ENCODE results near the gene SYTL5. TPM values are rescaled to one million over a fixed set of nuclear protein-coding genes. Genes with fewer than 3 reads are reported as not detected.

SYTL5 gene
- total RNA-seq, result 8.8 and 9.7 TPM in 2 replicates
- long read RNA-seq, full-length matches to known transcripts, result 1 of 29 reads
- long read RNA-seq, partial matches to known transcripts, result 7 of 29 reads
- long read RNA-seq, other reads (novel, unspliced or antisense), result 21 of 29 reads

GRCh38 chrX:38006291-38006690 lies at the start of gene SYTL5:
TSS of gene SYTL5 (plus strand) at chrX:38006553. CDS start at chrX:38033890, 27,337 bp downstream.
- TF ChIP-seq, protein P1, sequence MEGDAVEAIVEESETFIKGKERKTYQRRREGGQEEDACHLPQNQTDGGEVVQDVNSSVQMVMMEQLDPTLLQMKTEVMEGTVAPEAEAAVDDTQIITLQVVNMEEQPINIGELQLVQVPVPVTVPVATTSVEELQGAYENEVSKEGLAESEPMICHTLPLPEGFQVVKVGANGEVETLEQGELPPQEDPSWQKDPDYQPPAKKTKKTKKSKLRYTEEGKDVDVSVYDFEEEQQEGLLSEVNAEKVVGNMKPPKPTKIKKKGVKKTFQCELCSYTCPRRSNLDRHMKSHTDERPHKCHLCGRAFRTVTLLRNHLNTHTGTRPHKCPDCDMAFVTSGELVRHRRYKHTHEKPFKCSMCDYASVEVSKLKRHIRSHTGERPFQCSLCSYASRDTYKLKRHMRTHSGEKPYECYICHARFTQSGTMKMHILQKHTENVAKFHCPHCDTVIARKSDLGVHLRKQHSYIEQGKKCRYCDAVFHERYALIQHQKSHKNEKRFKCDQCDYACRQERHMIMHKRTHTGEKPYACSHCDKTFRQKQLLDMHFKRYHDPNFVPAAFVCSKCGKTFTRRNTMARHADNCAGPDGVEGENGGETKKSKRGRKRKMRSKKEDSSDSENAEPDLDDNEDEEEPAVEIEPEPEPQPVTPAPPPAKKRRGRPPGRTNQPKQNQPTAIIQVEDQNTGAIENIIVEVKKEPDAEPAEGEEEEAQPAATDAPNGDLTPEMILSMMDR (IDR thresholded peaks at IDR 0.05; ENCODE audit: unreplicated experiment), result no peak
- peaks cover 27% of the 10 kb centered on the region for H3K4me1 Mint-ChIP-seq (ENCODE audit: low read depth)
- H3K27me3 Mint-ChIP-seq, result no peaks in the 10 kb centered on the region
- peaks cover 48% of the 10 kb centered on the region for H3K9me3 Mint-ChIP-seq (ENCODE audit: low read depth)
- H3K36me3 Mint-ChIP-seq (ENCODE audit: insufficient read depth), result peaks cover 16% of the 10 kb centered on the region
- no peak for DNase-seq (ENCODE audit: low spot score, unreplicated experiment)
- peak within 1 kb of the TSS; percentile 51 for H3K4me3 Mint-ChIP-seq (ENCODE audit: low read depth)
- H3K27ac Mint-ChIP-seq, result peak within 1 kb of the TSS; percentile 89

DNA sequence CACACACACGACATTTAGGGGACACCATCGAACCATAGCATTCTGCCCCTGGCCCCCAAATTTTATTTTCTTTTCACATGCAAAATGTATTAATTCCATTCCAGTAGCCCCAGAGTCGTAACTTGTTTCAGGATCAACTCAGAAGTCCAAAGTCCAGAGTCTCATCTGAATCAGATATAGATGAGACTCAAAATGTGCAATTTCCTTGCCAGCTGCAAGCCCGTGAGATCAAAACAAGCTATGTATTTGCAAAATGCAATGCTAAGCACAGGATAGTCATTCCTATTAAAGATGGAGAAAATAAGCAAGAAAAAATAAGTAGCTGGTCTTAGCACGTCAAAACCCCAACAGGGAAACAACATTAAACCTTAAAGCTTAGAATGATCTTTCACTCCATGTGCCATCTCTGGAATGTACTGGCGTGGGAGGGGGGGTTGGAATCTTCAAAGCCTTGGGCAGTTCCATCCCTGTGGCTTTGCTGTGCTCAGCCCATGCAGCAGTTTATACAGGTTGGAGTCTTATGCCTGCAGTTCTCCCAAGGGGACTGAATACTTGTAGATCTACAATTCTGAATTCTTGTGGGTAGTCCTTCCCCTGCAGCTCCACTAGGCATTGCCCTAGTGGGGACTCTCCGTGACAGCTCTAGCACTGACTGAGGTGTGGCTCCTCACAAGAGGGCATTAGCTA lies 47.7 kb upstream of the SYTL5 start:
- Mint-ChIP-seq H3K4me3 (ENCODE audit: low read depth) (no peak overlapping the region), H3K9me3 (ENCODE audit: low read depth) (peaks cover 12% of the 10 kb centered on the region)

DNA sequence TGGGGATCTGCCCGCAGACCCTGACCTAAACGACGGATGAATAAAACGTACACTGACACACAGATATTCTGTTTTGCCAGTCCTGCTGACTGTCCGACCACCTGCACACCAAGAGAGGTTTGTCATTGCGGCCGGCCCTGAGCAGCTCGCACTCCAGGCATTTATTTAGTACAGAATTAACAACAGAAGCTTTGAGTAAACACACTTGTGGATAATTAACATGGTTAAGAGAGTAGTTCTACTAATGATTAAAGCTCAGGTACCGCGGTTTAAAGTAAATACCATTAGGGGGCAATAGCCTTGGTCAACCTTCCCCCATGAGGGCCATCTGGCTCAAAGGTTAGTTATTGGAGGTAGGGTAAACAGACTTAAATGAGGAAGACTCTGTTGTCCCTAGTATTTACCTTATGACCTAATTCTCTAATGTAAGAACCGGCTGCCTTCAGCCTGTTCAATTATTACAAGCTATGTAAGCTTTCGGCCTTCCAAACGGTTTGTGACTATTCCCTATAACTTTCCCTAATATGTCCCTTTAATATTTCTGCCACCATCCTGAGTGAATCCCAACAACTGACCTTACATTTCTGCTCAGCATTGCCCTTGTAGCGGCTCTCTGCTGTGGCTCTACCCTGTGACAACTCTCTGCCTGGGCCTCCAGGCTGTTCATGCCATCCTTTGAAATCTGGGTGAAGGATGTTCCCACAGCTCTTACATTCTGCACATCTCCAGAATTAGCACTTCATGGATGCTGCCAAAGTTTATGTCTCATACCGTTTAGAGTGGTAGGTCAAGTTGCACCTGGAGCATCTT lies 46.9 kb upstream of the SYTL5 start:
- DNase-seq (ENCODE audit: low spot score, unreplicated experiment), result no peak
- H3K27ac Mint-ChIP-seq, result peak overlapping the region; percentile 60
- H3K4me1 Mint-ChIP-seq (ENCODE audit: low read depth), result peaks cover 14% of the 10 kb centered on the region
- no peaks in the 10 kb centered on the region for H3K36me3 Mint-ChIP-seq (ENCODE audit: insufficient read depth)
- H3K9me3 Mint-ChIP-seq (ENCODE audit: low read depth), result peaks cover 15% of the 10 kb centered on the region
- H3K27me3 Mint-ChIP-seq, result no peaks in the 10 kb centered on the region
- TF ChIP-seq, protein P1 (IDR thresholded peaks at IDR 0.05; ENCODE audit: unreplicated experiment), result no peak
- H3K4me3 Mint-ChIP-seq (ENCODE audit: low read depth), result no peak overlapping the region

More for the DNA sequence above, 47.7 kb upstream of the SYTL5 start:
- Mint-ChIP-seq H3K36me3 (ENCODE audit: insufficient read depth) (no peaks in the 10 kb centered on the region), H3K27ac (peak overlapping the region; percentile 60), H3K4me1 (ENCODE audit: low read depth) (peaks cover 14% of the 10 kb centered on the region), H3K27me3 (no peaks in the 10 kb centered on the region)
- no peak for DNase-seq (ENCODE audit: low spot score, unreplicated experiment)
- TF ChIP-seq, protein P1 (IDR thresholded peaks at IDR 0.05; ENCODE audit: unreplicated experiment), result no peak

DNA sequence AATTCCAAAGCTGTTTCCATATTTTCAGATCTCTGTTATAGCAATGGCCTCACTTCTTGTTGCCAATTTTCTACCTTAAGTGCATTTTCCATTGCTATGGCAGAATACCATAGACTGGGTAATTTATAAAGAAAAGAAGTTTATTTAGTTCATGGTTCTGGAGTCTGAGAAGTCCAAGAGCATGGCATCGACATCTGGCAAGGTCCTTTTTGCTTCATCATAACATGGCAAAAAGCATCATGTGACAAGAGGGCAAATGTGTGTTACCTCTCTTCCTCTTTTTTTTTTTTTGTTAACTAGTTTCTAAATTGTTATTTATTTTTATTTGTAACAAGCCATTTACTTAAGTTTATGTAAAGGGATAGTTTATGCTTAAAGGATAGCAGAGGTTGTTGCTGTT lies 45.2 kb upstream of the SYTL5 start:
- H3K4me1 Mint-ChIP-seq (ENCODE audit: low read depth), result peaks cover 15% of the 10 kb centered on the region
- peaks cover 1% of the 10 kb centered on the region for H3K36me3 Mint-ChIP-seq (ENCODE audit: insufficient read depth)
- no peak overlapping the region for H3K4me3 Mint-ChIP-seq (ENCODE audit: low read depth)
- no peak for DNase-seq (ENCODE audit: low spot score, unreplicated experiment)
- H3K27ac Mint-ChIP-seq, result no peak overlapping the region
- H3K27me3 Mint-ChIP-seq, result no peaks in the 10 kb centered on the region
- TF ChIP-seq, protein P1 (IDR thresholded peaks at IDR 0.05; ENCODE audit: unreplicated experiment), result no peak
- peaks cover 20% of the 10 kb centered on the region for H3K9me3 Mint-ChIP-seq (ENCODE audit: low read depth)

GRCh38 chrX:37967714-37968113 lies 38.6 kb upstream of the SYTL5 start:
- DNase-seq (ENCODE audit: low spot score, unreplicated experiment), result no peak
- peaks cover 17% of the 10 kb centered on the region for H3K9me3 Mint-ChIP-seq (ENCODE audit: low read depth)
- H3K27ac Mint-ChIP-seq, result no peak overlapping the region
- TF ChIP-seq, protein P1 (IDR thresholded peaks at IDR 0.05; ENCODE audit: unreplicated experiment), result no peak
- no peaks in the 10 kb centered on the region for H3K27me3 Mint-ChIP-seq
- H3K4me3 Mint-ChIP-seq (ENCODE audit: low read depth), result no peak overlapping the region
- peaks cover 2% of the 10 kb centered on the region for H3K4me1 Mint-ChIP-seq (ENCODE audit: low read depth)
- H3K36me3 Mint-ChIP-seq (ENCODE audit: insufficient read depth), result peaks cover 2% of the 10 kb centered on the region
